Activated CD4-positive, alpha-beta T cell treated with anti-CD3 and anti-CD28 coated beads for 1 hour (primary cell): ENCODE data around the gene CDC25B.
"Not testable (repeated sequence)": the region's sequence is repeated elsewhere in the genome, so short reads cannot be mapped to it uniquely, and the experiment has no call there.

Experiments
- DNase-seq: peaks from one replicate; pipeline ENCODE4 v3.0.0-alpha.2; 2020

The CDC25B gene

DNA sequence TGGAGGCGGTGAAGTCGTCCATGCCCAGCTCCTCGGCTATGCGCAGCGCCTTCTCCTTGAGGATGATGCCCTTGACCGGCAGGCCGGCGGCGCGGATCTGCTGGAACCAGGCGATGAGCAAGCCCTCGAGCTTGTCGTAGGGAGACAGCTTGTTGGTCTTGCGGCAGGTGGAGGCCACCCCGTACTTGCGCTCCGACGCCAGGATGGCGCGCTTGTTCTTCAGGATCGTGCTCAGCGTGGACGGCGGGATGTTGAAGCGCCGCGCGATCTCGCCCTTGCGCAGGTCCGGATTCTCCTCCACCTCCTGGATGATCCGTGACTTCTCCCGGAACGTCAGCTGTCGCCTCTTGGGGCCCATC lies 10.0 kb upstream of the CDC25B start:
- DNase-seq = no peak

DNA sequence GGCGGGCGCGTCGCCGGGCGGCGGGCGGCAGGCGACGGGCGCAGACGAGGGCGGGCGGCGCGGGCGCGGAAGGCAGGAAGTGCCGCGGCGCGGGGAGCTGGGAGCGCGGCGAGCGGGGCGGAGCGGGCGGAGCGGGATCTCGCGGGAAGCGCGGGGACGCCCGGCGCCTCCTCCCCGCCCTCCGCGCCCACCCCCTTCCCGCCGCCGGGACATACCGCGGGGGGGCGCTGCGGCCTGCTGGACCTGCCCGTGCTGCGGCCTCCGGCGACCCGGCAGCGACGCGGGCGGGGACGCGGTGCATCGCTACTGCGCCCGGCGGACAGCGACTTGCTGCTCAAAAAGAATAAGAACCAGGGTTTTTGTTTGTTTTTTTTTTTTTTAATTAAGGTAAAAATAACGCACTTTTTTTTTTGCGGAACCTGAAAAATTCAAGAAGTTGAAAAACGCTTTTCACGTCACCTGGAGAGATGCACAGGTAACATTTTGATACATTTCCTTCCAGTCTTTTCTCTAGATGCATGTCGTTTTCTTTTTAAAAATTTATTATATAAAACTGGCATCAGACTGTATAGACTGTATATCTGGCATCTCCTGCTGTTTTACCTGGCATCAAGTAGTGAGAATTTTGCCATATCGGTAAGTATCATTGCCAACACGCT lies 9.3 kb upstream of the CDC25B start, which contains the start of gene CENPB:
Gene CENPB, minus strand, starts transcription at position 76 of the 659 bp plus-strand sequence. CDS start 257 bp downstream, outside the sequence.
- peak; percentile 83 for DNase-seq

GRCh38 chr20:3787324-3788014 lies 8.6 kb upstream of the CDC25B start:
- no peak for DNase-seq

- no peak for DNase-seq
Observed at GRCh38 chr20:3788685-3789155, 7.4 kb upstream of the CDC25B start.

- DNase-seq = not testable (repeated sequence)
Observed at GRCh38 chr20:3789201-3789600, 6.9 kb upstream of the CDC25B start.

GRCh38 chr20:3794168-3794567 lies 1.9 kb upstream of the CDC25B start:
- DNase-seq = not testable (repeated sequence)

DNA sequence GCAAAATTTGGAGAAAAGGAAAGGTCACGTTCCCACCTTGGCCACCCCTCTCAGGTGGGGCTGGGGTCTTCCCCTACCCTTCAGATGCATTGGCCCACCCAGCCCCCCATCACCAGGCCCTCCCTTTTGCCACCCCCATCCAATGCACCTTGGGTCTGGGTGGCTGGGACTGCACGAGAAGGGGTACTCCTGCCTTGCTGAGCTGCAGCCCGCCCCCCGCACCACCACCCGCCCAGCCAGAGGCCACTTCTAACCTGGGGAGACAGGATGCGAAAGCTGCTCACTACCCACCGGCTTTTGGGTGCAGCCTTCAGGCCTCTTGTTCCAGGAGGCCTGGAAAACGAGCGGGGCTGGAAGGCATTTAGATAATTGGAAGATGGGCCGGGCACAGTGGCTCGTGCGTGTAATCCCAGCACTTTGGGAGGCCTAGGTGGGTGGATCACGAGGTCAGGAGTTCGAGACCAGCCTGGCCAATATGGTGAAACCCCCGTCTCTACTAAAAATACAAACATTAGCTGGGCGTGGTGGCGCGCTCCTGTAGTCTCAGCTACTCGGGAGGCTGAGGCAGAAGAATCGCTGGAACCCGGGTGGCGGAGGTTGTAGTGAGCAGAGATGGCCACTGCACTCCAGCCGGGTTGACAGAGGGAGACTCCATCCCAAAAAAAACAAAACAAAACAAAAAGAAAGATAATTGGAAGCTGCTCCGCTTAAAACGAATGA lies 1.2 kb upstream of the CDC25B start:
- DNase-seq = no peak

GRCh38 chr20:3796477-3797225 lies 541 bp downstream of the CDC25B start:
- DNase-seq = no peak

DNA sequence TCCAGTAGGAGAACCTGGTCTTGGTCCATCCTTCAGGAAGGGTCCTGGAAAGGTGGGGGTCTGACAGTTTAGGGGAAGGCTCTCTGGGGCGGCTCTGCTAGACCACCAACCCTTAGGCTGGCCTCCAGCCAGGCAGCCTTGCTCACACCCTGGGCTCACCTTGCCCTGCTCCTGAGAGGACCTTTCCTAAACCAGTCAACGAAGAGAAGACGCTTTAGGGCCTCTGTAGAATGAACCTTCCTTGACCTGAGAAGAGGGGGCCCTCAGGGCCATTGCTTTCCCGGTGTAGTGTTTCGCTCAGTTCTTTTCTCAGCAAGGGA lies 1.1 kb downstream of the CDC25B start:
- DNase-seq = no peak

DNA sequence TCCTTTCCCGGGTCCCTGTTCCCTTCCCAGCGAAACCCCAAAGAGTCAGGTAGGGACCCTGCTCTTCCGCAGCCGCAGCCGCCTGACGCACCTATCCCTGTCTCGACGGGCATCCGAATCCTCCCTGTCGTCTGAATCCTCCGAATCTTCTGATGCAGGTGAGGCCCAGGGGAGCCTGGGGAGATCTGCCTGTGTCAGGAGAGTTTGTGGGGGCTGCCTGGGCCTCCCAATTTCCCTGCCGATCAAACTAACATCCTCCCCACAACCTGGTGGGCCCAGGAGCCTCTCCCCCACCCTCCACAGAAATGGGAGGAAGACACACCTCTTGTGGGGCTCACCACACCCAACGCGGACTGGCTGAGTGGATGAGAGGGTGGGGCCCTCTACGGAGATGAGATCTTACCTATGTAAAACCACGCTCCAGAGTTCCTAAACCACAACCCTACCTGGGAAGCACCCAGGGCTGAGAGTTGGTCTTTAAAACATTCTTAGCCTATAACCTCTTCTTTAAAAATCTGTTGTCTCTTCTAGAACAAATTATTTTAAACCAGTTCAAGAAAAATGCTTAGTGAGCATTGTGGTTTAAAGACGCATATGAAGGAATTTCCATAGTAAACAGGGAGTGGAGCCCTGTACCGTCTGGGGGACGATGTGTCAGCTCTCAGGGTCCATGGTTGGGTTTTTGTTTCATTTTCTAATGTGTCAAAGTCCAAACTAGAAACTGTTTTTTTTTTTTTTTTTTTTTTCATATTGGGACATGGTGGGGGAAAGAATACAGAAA lies 1.7 kb downstream of the CDC25B start:
- no peak for DNase-seq

DNA sequence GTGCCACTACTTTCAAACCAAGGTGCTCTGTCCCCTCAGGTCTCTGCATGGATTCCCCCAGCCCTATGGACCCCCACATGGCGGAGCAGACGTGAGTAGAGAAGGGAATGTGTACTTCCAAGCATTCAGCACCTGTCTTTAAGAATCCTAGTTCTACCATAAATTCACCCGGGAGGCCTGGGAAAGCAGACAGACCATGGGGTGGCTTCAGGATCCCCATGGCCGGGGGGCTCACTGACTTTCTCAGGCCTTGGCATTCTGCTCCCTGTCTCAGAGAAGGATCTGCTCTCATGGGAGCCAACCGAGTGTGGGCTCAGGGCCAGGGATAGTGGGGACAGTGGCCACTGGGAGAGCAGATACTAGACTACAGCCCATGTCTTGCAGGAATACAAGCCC lies 2.3 kb downstream of the CDC25B start:
- no peak for DNase-seq

DNA sequence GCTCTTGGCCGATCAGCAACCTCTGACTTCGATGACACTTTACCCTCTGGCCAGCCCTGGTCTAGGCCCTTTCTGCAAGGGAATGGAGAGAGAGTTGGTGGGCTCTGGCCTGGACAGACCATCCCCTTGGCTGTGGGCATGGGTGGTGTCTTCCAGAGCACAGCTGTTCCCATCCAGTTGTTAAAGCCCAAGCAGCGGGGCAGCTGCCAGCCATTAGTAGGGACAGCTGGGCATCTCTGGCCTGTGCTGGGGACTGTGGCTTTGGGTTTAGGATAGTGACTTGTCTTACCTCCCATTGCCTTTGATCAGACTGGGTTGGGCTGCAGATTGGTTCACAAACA lies 2.8 kb downstream of the CDC25B start:
- no peak for DNase-seq

DNA sequence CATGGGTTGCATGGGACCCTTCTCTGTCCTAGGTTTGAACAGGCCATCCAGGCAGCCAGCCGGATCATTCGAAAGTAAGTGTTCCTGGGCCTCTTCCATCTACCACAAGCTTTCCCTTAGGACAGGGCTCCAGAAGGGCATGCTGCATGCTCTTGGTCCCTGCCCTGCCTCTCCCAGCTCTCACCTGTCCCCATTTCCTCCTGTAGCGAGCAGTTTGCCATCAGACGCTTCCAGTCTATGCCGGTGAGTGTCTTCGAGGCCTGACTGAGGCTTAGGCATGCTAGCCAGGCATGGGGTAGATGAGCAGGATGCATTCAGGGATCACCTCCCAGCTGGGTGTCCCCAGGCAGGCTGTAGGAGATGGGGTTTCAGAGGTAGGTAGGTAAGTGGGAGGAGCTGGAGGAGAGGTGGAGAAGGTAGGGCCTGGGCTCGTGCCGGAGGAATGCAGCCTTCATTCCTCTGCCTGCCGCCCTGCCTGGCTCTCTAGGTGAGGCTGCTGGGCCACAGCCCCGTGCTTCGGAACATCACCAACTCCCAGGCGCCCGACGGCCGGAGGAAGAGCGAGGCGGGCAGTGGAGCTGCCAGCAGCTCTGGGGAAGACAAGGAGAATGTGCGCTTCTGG lies 4.3 kb downstream of the CDC25B start:
- no peak for DNase-seq

DNA sequence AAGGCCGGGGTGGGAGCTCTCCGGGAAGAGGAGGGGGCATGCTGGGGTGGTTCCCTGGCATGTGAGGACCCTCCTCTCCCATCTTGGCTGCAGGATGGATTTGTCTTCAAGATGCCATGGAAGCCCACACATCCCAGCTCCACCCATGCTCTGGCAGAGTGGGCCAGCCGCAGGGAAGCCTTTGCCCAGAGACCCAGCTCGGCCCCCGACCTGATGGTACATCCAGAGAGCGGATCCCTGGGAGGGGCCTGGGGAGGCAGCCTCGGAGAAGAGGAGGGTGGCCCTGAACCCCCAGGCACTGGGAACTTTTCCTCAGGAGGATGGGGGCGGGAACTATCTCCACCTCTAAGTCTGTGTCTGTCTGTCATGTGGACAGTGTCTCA lies 4.8 kb downstream of the CDC25B start:
- DNase-seq = no peak

DNA sequence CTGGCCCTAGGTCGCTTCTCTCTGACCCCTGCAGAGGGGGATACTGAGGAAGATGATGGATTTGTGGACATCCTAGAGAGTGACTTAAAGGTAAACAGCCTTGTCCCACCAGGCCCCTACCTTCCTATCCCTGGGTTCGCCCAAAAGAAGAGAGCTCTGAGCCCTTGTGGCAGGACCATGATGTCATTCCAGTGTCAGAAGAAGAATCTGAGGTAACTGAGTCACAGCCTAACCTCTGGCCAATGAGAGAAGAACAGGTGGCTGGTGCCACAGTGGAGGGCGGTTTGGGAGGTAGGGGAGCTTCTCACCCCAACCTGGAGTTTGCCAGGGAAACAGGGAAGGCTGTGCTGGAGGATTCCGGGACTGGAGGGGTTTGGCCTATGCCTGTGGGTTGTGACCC lies 5.2 kb downstream of the CDC25B start:
- DNase-seq = no peak

DNA sequence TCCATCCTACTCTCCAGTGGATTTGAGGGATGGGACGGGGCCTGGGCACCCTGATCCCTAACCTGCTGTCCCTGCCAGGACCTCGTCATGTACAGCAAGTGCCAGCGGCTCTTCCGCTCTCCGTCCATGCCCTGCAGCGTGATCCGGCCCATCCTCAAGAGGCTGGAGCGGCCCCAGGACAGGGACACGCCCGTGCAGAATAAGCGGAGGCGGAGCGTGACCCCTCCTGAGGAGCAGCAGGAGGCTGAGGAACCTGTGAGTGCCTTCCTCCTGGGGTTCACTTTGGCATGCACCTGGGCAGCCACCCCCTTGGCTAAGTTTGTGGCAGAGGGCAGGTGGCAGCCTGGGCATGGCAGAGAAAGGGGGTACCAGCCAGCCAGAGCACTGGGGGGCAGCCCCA lies 5.7 kb downstream of the CDC25B start:
- DNase-seq = no peak

DNA sequence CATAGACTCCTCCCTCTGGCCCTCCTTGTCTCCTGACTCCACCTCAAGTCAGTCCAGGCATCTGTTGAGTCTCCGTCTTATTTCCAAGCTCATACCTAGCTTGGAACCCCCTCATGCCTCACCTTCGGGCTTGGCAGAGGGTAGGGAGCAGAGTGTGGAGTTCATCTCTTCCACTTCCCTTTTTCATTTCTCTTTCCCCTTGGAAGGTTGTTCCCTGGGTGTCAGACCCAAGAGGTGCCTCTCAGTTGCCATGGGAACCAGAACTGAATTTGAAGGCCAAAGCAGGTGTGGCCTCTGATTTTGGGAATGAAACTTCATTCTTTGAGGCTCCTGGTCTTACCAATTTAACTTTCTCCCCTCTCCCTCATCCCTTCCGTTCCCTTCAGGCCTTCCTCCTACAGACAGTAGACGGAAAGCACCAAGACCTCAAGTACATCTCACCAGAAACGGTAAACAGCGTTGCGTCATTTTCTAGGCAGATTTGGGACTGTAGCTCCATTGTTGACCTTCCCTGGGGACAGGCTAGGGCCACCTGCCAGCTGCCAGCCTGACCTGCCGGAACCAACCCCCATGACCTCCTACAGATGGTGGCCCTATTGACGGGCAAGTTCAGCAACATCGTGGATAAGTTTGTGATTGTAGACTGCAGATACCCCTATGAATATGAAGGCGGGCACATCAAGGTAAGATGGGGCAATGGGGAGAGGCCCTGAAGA lies 6.6 kb downstream of the CDC25B start:
- DNase-seq = no peak

GRCh38 chr20:3803289-3803688 lies 7.2 kb downstream of the CDC25B start:
- no peak for DNase-seq

DNA sequence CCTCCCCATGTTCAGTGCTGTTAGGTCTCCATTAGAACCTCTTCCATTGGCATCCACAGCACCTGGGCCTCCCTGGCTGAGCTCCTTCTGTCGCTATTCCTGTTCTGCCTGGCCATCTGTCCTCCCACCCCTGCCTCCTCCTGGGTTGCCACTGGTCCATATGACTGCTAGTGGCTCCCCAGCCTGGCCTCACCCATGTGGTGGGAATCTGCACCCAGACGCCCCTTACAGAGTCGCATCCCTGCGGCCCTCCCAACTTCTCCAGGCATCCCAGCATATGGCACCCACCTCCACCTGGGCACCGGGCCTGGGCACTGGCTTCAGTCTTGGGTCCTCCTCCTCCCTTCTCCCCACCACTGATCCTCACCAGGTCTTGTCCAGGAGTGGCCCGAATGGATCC lies 7.7 kb downstream of the CDC25B start:
- no peak for DNase-seq

DNA sequence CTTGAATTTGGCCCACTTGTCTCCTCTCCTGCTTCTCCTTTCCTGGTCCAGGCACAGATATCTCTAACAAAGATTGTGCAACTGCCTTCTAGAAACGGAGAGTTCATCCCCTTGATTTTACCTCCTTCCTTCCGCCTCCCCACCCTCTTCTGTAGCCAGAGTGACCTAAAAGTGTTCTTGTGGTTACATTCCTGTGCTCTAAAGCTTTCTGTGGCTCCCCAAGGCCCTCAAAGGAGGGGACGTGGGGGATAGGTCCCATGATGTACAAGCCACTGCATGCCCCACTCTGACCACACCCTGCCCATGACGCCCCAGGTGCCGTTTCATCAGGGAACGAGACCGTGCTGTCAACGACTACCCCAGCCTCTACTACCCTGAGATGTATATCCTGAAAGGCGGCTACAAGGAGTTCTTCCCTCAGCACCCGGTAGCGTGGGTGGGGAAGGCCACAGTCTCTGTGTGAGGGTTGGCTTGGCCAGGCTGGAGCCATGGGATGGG lies 8.2 kb downstream of the CDC25B start:
- no peak for DNase-seq

DNA sequence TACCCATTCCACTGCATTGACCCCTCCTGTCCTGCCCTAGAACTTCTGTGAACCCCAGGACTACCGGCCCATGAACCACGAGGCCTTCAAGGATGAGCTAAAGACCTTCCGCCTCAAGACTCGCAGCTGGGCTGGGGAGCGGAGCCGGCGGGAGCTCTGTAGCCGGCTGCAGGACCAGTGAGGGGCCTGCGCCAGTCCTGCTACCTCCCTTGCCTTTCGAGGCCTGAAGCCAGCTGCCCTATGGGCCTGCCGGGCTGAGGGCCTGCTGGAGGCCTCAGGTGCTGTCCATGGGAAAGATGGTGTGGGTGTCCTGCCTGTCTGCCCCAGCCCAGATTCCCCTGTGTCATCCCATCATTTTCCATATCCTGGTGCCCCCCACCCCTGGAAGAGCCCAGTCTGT lies 8.7 kb downstream of the CDC25B start:
- DNase-seq = no peak
